Right atrium auricular region (tissue), 2 donors: Measurements from ENCODE around the gene AQP7. TPM values are rescaled to one million over a fixed set of nuclear protein-coding genes. Genes with fewer than 3 reads are reported as not detected.
"Not testable (repeated sequence)": the region's sequence is repeated elsewhere in the genome, so short reads cannot be mapped to it uniquely, and the experiment has no call there.

Source experiments
- DNase-seq: peaks from one replicate; pipeline ENCODE4 v3.0.0-alpha.2; 2019; ENCODE audit warnings: low spot score
- H3K27ac ChIP-seq, 2 donors: fragments of 200-600 bp; sonication (generic); 1 replicate in 1 of 2; 2 replicates in 1 of 2; pipeline ENCODE4 v1.5.1; 2016 to 2019
- H3K27me3 ChIP-seq, 2 donors: fragments of 200-600 bp; sonication (generic); one replicate each; pipeline versions ENCODE4 v1.5.1 to v1.6.0; 2017 to 2019
- H3K36me3 ChIP-seq: fragments of 200-600 bp; sonication (generic); one replicate; pipeline ENCODE4 v1.5.1; 2016
- H3K4me1 ChIP-seq, 2 donors: fragments of 200-600 bp; sonication (generic); one replicate each; pipeline versions ENCODE4 v1.5.1 to v1.6.0; 2017 to 2019
- H3K4me3 ChIP-seq, 2 donors: fragments of 200-600 bp; sonication (generic); 1 replicate in 1 of 2; 2 replicates in 1 of 2; pipeline ENCODE4 v1.5.1; 2017 to 2019; ENCODE audit warnings: mild to moderate bottlenecking in 1 of 2, moderate library complexity in 1 of 2
- H3K9me3 ChIP-seq, 2 donors: fragments of 200-600 bp; sonication (generic); one replicate each; pipeline ENCODE4 v1.5.1; 2019
- CTCF ChIP-seq, 2 donors: fragments of 200-600 bp; sonication (generic); IDR thresholded peaks; one replicate each; pipeline ENCODE4 v1.5.1; 2019; ENCODE audit warnings: antibody characterized with exemption in 2 of 2
- total RNA-seq, 2 donors: library from RNA; depleted of rRNA; stranded (reverse); fragments of >200 nt; gene quantifications; one replicate each; pipeline ENCODE4 v1.1.0, GENCODE V29; 2016

The AQP7 gene
- total RNA-seq, 2 donors from 2014 or later = 58.4 to 74.9 TPM

GRCh38 chr9:33393986-33394385, 8.4 kb downstream of the AQP7 start:
- not testable (repeated sequence) for H3K9me3 ChIP-seq, H3K4me3 ChIP-seq, H3K27me3 ChIP-seq, DNase-seq, H3K36me3 ChIP-seq
- Histone ChIP-seq H3K4me1 (peaks cover 0 to 44% of the 10 kb centered on the region in 2 donors), H3K27ac (peak overlapping the region; percentile 82 to 95)

GRCh38 chr9:33393581-33393980, 8.8 kb downstream of the AQP7 start:
- no peaks in the 10 kb centered on the region for H3K27me3 ChIP-seq
- peaks cover 0 to 44% of the 10 kb centered on the region in 2 donors for H3K4me1 ChIP-seq
- H3K36me3 ChIP-seq = no peaks in the 10 kb centered on the region
- no peaks in the 10 kb centered on the region for H3K9me3 ChIP-seq
- H3K4me3 ChIP-seq = no peak overlapping the region
- no peak for DNase-seq
- no peak for TF ChIP-seq CTCF (IDR thresholded peaks at IDR 0.05)
- H3K27ac ChIP-seq = peak overlapping the region; percentile 82 to 95

- not testable (repeated sequence) for H3K9me3 ChIP-seq, H3K27me3 ChIP-seq, H3K4me3 ChIP-seq, H3K36me3 ChIP-seq, DNase-seq
- Histone ChIP-seq H3K27ac (peak overlapping the region; percentile 82 to 95), H3K4me1 (peaks cover 0 to 42% of the 10 kb centered on the region in 2 donors)
These were observed 9.8 kb downstream of the AQP7 start for GRCh38 chr9:33392591-33393021.

- not testable (repeated sequence) for H3K4me3 ChIP-seq, H3K9me3 ChIP-seq, H3K36me3 ChIP-seq, H3K27me3 ChIP-seq
- Histone ChIP-seq H3K4me1 (peaks cover 0 to 38% of the 10 kb centered on the region in 2 donors), H3K27ac (peak overlapping the region; percentile 82 to 95)
- peak; percentile 83 for DNase-seq
These were observed 11.1 kb downstream of the AQP7 start for GRCh38 chr9:33391111-33391771.

- Histone ChIP-seq H3K4me3 (no peak overlapping the region), H3K9me3 (no peaks in the 10 kb centered on the region), H3K27me3 (no peaks in the 10 kb centered on the region), H3K36me3 (no peaks in the 10 kb centered on the region), H3K27ac (no peak overlapping the region), H3K4me1 (peaks cover 0 to 26% of the 10 kb centered on the region in 2 donors)
- DNase-seq = no peak
- TF ChIP-seq CTCF (IDR thresholded peaks at IDR 0.05) = no peak
These were observed 14.0 kb downstream of the AQP7 start for GRCh38 chr9:33388110-33388994.

GRCh38 chr9:33386998-33387397, 15.4 kb downstream of the AQP7 start:
- not testable (repeated sequence) for DNase-seq, H3K36me3 ChIP-seq, H3K27ac ChIP-seq, H3K9me3 ChIP-seq, H3K4me3 ChIP-seq, H3K27me3 ChIP-seq
- peaks cover 0 to 14% of the 10 kb centered on the region in 2 donors for H3K4me1 ChIP-seq

- H3K27ac ChIP-seq, H3K27me3 ChIP-seq, H3K9me3 ChIP-seq, DNase-seq, H3K36me3 ChIP-seq, H3K4me3 ChIP-seq: not testable (repeated sequence)
- H3K4me1 ChIP-seq = peaks cover 0 to 10% of the 10 kb centered on the region in 2 donors
These were observed 15.7 kb downstream of the AQP7 start for GRCh38 chr9:33386641-33386996.

- peaks cover 0 to 13% of the 10 kb centered on the region in 2 donors for H3K4me1 ChIP-seq
- not testable (repeated sequence) for H3K27me3 ChIP-seq, H3K36me3 ChIP-seq, H3K27ac ChIP-seq, H3K9me3 ChIP-seq, DNase-seq, H3K4me3 ChIP-seq
These were observed 16.3 kb downstream of the AQP7 start for GRCh38 chr9:33385979-33386640.

- not testable (repeated sequence) for H3K36me3 ChIP-seq, H3K27me3 ChIP-seq, H3K27ac ChIP-seq, H3K4me3 ChIP-seq, H3K9me3 ChIP-seq, DNase-seq
- H3K4me1 ChIP-seq = peaks cover 0 to 13% of the 10 kb centered on the region in 2 donors
These were observed 16.8 kb downstream of the AQP7 start for GRCh38 chr9:33385536-33385935.

- H3K36me3 ChIP-seq, H3K27ac ChIP-seq, H3K9me3 ChIP-seq, H3K27me3 ChIP-seq, DNase-seq, H3K4me3 ChIP-seq: not testable (repeated sequence)
- peaks cover 0 to 26% of the 10 kb centered on the region in 2 donors for H3K4me1 ChIP-seq
These were observed 19.0 kb downstream of the AQP7 start for GRCh38 chr9:33383396-33383795.

GRCh38 chr9:33382397-33382796, 20.0 kb downstream of the AQP7 start:
- H3K9me3 ChIP-seq, H3K27me3 ChIP-seq, H3K36me3 ChIP-seq, DNase-seq, H3K4me3 ChIP-seq: not testable (repeated sequence)
- peaks cover 0 to 26% of the 10 kb centered on the region in 2 donors for H3K4me1 ChIP-seq
- peak overlapping the region in 1 of 2 donors; percentile 29 for H3K27ac ChIP-seq
